Naive thymus-derived CD4-positive, alpha-beta T cell (primary cell): ENCODE data around the gene TBC1D19. TPM values are rescaled to one million over a fixed set of nuclear protein-coding genes. Genes with fewer than 3 reads are reported as not detected.
A peak's percentile ranks its signal among the peaks of the same experiment; 100 is the strongest.
"Not testable (repeated sequence)": the region's sequence is repeated elsewhere in the genome, so short reads cannot be mapped to it uniquely, and the experiment has no call there.

Experiments used
- ATAC-seq: fragments of 150-1000 bp; cut with Tn5 transposase; 2 replicates; pipeline ENCODE4 v1.10.0; 2021; ENCODE audit warnings: mild to moderate bottlenecking, moderate library complexity
- CTCF ChIA-PET: fragments of 350-600 bp; sonication (Branson Sonifier 250); formaldehyde crosslinking; loops from one replicate; lab custom pipeline; 2021; ENCODE audit warnings: antibody characterized with exemption; lab: Charles Lee
- POLR2A ChIA-PET: fragments of 350-600 bp; sonication (Branson Sonifier 250); formaldehyde crosslinking; loops from one replicate; lab custom pipeline; 2021; ENCODE audit warnings: antibody characterized with exemption, inconsistent platforms; lab: Charles Lee
- DNase-seq, 9 donors: peaks; one replicate each; pipeline versions ENCODE4 v3.0.0 to v3.0.0-alpha.2; 2020 to 2022; ENCODE audit warnings: mixed read lengths in 1 of 9
- H3K27ac ChIP-seq: one replicate; pipeline ENCODE4 v1.7.0; 2013; ENCODE audit warnings: mild to moderate bottlenecking, low read depth, low read length, moderate library complexity
- H3K27me3 ChIP-seq, 2 donors: one replicate each; pipeline ENCODE4 v1.7.0; 2013; ENCODE audit warnings: low read length in 2 of 2, mild to moderate bottlenecking in 2 of 2, moderate library complexity in 2 of 2; ENCODE audit not compliant: control insufficient read depth in 2 of 2, insufficient read depth in 2 of 2
- H3K36me3 ChIP-seq, 3 experiments: 1 replicate in 2 of 3; 2 replicates in 1 of 3; pipeline ENCODE4 v1.7.0; 2013; ENCODE audit warnings: low read length in 3 of 3, mild to moderate bottlenecking in 3 of 3, moderate library complexity in 1 of 3; ENCODE audit not compliant: insufficient read depth in 3 of 3, control insufficient read depth in 2 of 3
- H3K4me1 ChIP-seq, 2 donors: one replicate each; pipeline ENCODE4 v1.7.0; 2013; ENCODE audit warnings: low read length in 2 of 2, mild to moderate bottlenecking in 2 of 2, moderate library complexity in 1 of 2; ENCODE audit not compliant: control insufficient read depth in 2 of 2, insufficient read depth in 2 of 2
- H3K4me3 ChIP-seq: 2 replicates; pipeline ENCODE4 v1.7.0; 2013; ENCODE audit warnings: mild to moderate bottlenecking, low read length
- H3K9me3 ChIP-seq, 3 experiments: 1 replicate in 2 of 3; 2 replicates in 1 of 3; pipeline ENCODE4 v1.7.0; 2013; ENCODE audit warnings: low read length in 3 of 3; ENCODE audit not compliant: control insufficient read depth in 2 of 3
- H3K27ac Mint-ChIP-seq, 9 donors: one replicate each; pipeline ENCODE4 v1.8.0; 2020 to 2022; ENCODE audit warnings: mixed read lengths in 9 of 9, mild to moderate bottlenecking in 8 of 9, moderate library complexity in 5 of 9, inconsistent platforms in 2 of 9
- H3K27me3 Mint-ChIP-seq, 5 donors: one replicate each; pipeline ENCODE4 v1.8.0; 2021 to 2022; ENCODE audit warnings: mixed read lengths in 5 of 5, mild to moderate bottlenecking in 1 of 5
- H3K36me3 Mint-ChIP-seq, 5 donors: one replicate each; pipeline ENCODE4 v1.8.0; 2020 to 2022; ENCODE audit warnings: mixed read lengths in 5 of 5, mild to moderate bottlenecking in 3 of 5, inconsistent platforms in 1 of 5
- H3K4me1 Mint-ChIP-seq, 7 donors: one replicate each; pipeline ENCODE4 v1.8.0; 2020 to 2022; ENCODE audit warnings: mixed read lengths in 7 of 7, mild to moderate bottlenecking in 3 of 7, inconsistent platforms in 1 of 7
- H3K4me3 Mint-ChIP-seq, 10 donors: one replicate each; pipeline ENCODE4 v1.8.0; 2020 to 2022; ENCODE audit warnings: mild to moderate bottlenecking in 10 of 10, mixed read lengths in 10 of 10, moderate library complexity in 6 of 10, inconsistent platforms in 2 of 10
- H3K9me3 Mint-ChIP-seq, 11 donors: one replicate each; pipeline ENCODE4 v1.8.0; 2020 to 2022; ENCODE audit warnings: mixed read lengths in 11 of 11, mild to moderate bottlenecking in 4 of 11, inconsistent platforms in 1 of 11, moderate library complexity in 1 of 11
- intact Hi-C, 2 donors: fragments of 100-400 bp; cut with micrococcal nuclease; formaldehyde crosslinking; loops; one replicate each; pipeline ENCODE4 v1.15.1; 2023
- polyA plus RNA-seq, 2 donors: library from polyadenylated mRNA; unstranded; fragments of 300-500 nt; fragmentation: Illumina TruSeq; gene quantifications; one replicate each; pipeline ENCODE4 v1.2.3, GENCODE V29; 2021
- total RNA-seq, 6 experiments: library from RNA in 5 of 6; stranded (reverse) in 5 of 6; gene quantifications; 1 replicate in 5 of 6; 2 replicates in 1 of 6; pipeline ENCODE4 v1.2.3 and lab custom pipeline; 2021 to 2026

The TBC1D19 gene
- total and polyA plus RNA-seq, 7 experiments from 2014 or later = 3.4 to 8.7 (median 5.1) TPM

DNA sequence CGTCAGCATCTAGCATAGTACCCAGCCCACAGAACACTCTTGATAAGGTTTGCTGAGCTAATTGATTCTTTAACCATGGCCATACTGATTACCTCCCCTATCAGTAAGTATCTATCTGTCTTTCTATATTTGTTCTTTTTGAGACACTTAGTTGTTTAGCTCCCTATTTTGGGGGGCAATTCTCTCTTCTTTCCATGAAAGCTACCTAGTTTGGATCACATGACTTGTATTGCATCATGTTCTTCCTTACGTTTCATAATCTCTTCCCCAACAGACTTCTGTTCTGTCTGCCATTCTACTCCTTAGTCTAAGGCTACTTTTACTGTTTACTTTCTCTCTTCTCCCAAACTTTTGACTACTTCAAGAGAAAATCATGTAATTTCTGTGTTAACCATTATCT, 39.0 kb downstream of the TBC1D19 start:
- Histone ChIP-seq H3K27ac (no peak overlapping the region), H3K9me3 (no peaks in the 10 kb centered on the region), H3K4me3 (no peak overlapping the region), H3K27me3 (no peaks in the 10 kb centered on the region), H3K4me1 (no peaks in the 10 kb centered on the region), H3K36me3 (no peaks in the 10 kb centered on the region)
- DNase-seq (no peak), ATAC-seq (no peak)
- Mint-ChIP-seq H3K4me3 (no peak overlapping the region), H3K4me1 (peaks cover 0 to 11% (median 0%) of the 10 kb centered on the region in 7 donors), H3K27me3 (no peaks in the 10 kb centered on the region), H3K36me3 (peaks cover 2 to 54% (median 35%) of the 10 kb centered on the region in 5 donors), H3K27ac (peak overlapping the region in 1 of 9 donors; percentile 28), H3K9me3 (peaks cover 0 to 3% (median 0%) of the 10 kb centered on the region in 11 donors)
- CTCF ChIA-PET = no interaction called here
- POLR2A ChIA-PET = interaction anchor here (0.8 kb wide), 1 partner anchor 88 kb away, joined by 3 read pairs; no protein-coding TSS in a partner anchor
- intact Hi-C loops = no loop called here

DNA sequence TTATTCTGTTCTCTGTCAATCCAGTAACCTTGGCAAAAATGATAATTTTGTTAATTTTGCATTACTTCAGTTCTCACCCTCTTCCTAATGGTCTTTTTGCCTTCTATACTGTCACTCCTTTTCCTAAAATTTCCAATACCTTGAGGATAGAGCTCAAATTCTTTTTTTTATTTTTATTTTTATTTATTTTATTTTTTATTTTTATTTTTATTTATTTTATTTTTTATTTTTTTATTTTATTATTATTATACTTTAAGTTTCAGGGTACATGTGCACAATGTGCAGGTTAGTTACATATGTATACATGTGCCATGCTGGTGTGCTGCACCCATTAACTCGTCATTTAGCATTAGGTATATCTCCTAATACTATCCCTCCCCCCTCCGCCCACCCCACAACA, 42.8 kb downstream of the TBC1D19 start:
- DNase-seq, H3K27me3 Mint-ChIP-seq, H3K27ac ChIP-seq, H3K4me1 ChIP-seq, CTCF ChIA-PET, ATAC-seq, H3K36me3 ChIP-seq, H3K9me3 Mint-ChIP-seq, H3K27me3 ChIP-seq, intact Hi-C loops, H3K4me3 ChIP-seq, H3K4me3 Mint-ChIP-seq, H3K27ac Mint-ChIP-seq, H3K9me3 ChIP-seq: not testable (repeated sequence)
- Mint-ChIP-seq H3K36me3 (peaks cover 3 to 54% (median 32%) of the 10 kb centered on the region in 5 donors), H3K4me1 (peaks cover 0 to 11% (median 0%) of the 10 kb centered on the region in 7 donors)
- POLR2A ChIA-PET = interaction anchor here (0.7 kb wide), 1 partner anchor 1276 kb away, joined by 3 read pairs; no protein-coding TSS in a partner anchor

DNA sequence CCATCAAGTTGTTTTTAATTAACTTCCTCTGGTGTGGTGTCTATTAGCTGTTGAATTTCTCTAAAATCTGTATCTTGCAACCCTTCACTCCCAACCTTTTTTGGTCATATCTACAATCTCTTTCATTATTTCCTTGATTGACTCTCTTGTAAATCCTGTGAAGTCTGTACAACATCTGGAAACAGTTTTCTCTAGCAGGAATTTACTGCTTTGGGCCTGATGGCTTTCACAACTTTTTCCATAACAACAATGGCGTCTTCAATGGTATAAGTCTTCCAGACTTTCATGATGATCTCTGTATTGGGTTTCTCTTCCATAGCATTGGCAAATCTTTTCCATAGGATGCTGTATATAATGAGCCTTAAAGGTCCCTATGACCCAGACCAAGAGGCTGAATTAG, 49.0 kb downstream of the TBC1D19 start:
- H3K36me3 Mint-ChIP-seq = peaks cover 3 to 45% (median 44%) of the 10 kb centered on the region in 5 donors
- intact Hi-C loops = no loop called here

GRCh38 chr4:26634237-26634636, 50.4 kb downstream of the TBC1D19 start:
- no peaks in the 10 kb centered on the region for H3K27me3 Mint-ChIP-seq
- ChIA-PET CTCF (no interaction called here), POLR2A (no interaction called here)
- DNase-seq = no peak
- H3K27ac Mint-ChIP-seq = no peak overlapping the region
- H3K4me3 Mint-ChIP-seq = no peak overlapping the region
- H3K4me1 Mint-ChIP-seq = peaks cover 0 to 3% (median 0%) of the 10 kb centered on the region in 7 donors
- no peaks in the 10 kb centered on the region for H3K27me3 ChIP-seq
- no peaks in the 10 kb centered on the region for H3K9me3 ChIP-seq
- no peaks in the 10 kb centered on the region for H3K4me1 ChIP-seq
- peaks cover 0 to 5% (median 0%) of the 10 kb centered on the region in 11 donors for H3K9me3 Mint-ChIP-seq
- ATAC-seq = no peak
- peaks cover 0 to 45% (median 41%) of the 10 kb centered on the region in 5 donors for H3K36me3 Mint-ChIP-seq
- H3K36me3 ChIP-seq = no peaks in the 10 kb centered on the region
- no peak overlapping the region for H3K4me3 ChIP-seq
- H3K27ac ChIP-seq = no peak overlapping the region
- intact Hi-C loops = no loop called here

More for the DNA sequence above, 49.0 kb downstream of the TBC1D19 start:
- no peak for ATAC-seq
- no peaks in the 10 kb centered on the region for H3K9me3 ChIP-seq
- DNase-seq = no peak
- no peaks in the 10 kb centered on the region for H3K27me3 ChIP-seq
- Mint-ChIP-seq H3K27me3 (no peaks in the 10 kb centered on the region), H3K27ac (no peak overlapping the region), H3K9me3 (peaks cover 0 to 5% (median 0%) of the 10 kb centered on the region in 11 donors), H3K4me1 (peaks cover 0 to 4% (median 0%) of the 10 kb centered on the region in 7 donors), H3K4me3 (no peak overlapping the region)
- H3K27ac ChIP-seq = no peak overlapping the region
- H3K4me3 ChIP-seq = no peak overlapping the region
- H3K36me3 ChIP-seq = no peaks in the 10 kb centered on the region
- CTCF ChIA-PET = no interaction called here
- POLR2A ChIA-PET = no interaction called here
- no peaks in the 10 kb centered on the region for H3K4me1 ChIP-seq

- DNase-seq = no peak
- Mint-ChIP-seq H3K27ac (no peak overlapping the region), H3K4me1 (peaks cover 0 to 3% (median 0%) of the 10 kb centered on the region in 7 donors), H3K4me3 (no peak overlapping the region), H3K27me3 (no peaks in the 10 kb centered on the region), H3K36me3 (peaks cover 3 to 47% (median 38%) of the 10 kb centered on the region in 5 donors), H3K9me3 (peaks cover 0 to 10% (median 0%) of the 10 kb centered on the region in 11 donors)
- H3K9me3 ChIP-seq = no peaks in the 10 kb centered on the region
- no peak overlapping the region for H3K27ac ChIP-seq
- CTCF ChIA-PET = interaction anchor here (0.6 kb wide), 1 partner anchor 313 kb away, joined by 4 read pairs; no protein-coding TSS in a partner anchor
- no peak overlapping the region for H3K4me3 ChIP-seq
- no peaks in the 10 kb centered on the region for H3K36me3 ChIP-seq
- intact Hi-C loops = no loop called here
- POLR2A ChIA-PET = no interaction called here
- no peak for ATAC-seq
- H3K27me3 ChIP-seq = no peaks in the 10 kb centered on the region
- H3K4me1 ChIP-seq = no peaks in the 10 kb centered on the region
Observed at GRCh38 chr4:26636458-26636857, 52.6 kb downstream of the TBC1D19 start.

DNA sequence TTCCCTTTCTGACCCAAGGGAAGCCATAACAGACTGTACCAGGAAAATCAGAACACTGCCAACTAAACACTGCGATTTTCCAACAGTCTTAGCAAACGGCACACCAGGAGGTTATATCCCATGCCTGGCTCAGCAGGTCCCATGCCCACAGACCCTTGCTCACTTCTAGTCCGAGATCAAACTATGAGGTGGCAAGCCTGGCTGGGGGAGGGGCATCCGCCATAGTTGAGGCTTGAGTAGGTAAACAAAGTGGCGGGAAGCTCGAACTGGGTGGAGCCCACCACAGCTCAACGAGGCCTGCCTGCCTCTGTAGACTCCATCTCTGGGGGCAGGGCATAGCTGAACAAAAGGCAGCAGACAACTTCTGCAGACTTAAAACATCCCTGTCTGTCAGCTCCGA, 56.8 kb downstream of the TBC1D19 start:
- peaks cover 3 to 63% (median 41%) of the 10 kb centered on the region in 5 donors for H3K36me3 Mint-ChIP-seq
- H3K4me3 Mint-ChIP-seq, H3K4me3 ChIP-seq, H3K4me1 Mint-ChIP-seq, ATAC-seq, H3K27me3 ChIP-seq, POLR2A ChIA-PET, H3K4me1 ChIP-seq, H3K36me3 ChIP-seq, intact Hi-C loops, H3K9me3 ChIP-seq, H3K27ac Mint-ChIP-seq, CTCF ChIA-PET, H3K27me3 Mint-ChIP-seq, H3K27ac ChIP-seq, DNase-seq: not testable (repeated sequence)
- peaks cover 0 to 19% (median 6%) of the 10 kb centered on the region in 11 donors for H3K9me3 Mint-ChIP-seq
